ENCODE results near the gene CNBP. TPM values are rescaled to one million over a fixed set of nuclear protein-coding genes. Genes with fewer than 3 reads are reported as not detected.

CNBP gene
- total RNA-seq, 4 donors from 2014 or later = 329 to 533 (median 488) TPM

- TF ChIP-seq POLR2A (IDR thresholded peaks at IDR 0.05) = no peak
- no peak for TF ChIP-seq CTCF (IDR thresholded peaks at IDR 0.05)
- no peak for TF ChIP-seq EP300 (IDR thresholded peaks at IDR 0.05)
- peaks cover 0 to 7% (median 0%) of the 10 kb centered on the region in 3 donors for H3K36me3 ChIP-seq
- peak overlapping the region in 2 of 4 donors; percentile 80 to 87 for H3K4me3 ChIP-seq
- WGBS, 2 donors = 46 to 48% methylated on average over 13 of the region's 13 CpGs
- no peaks in the 10 kb centered on the region for H3K9me3 ChIP-seq
- no peak for DNase-seq (ENCODE audit: low spot score in 2 of 2)
- peaks cover 0 to 52% (median 22%) of the 10 kb centered on the region in 4 donors for H3K4me1 ChIP-seq
- H3K27ac ChIP-seq = peak overlapping the region in 3 of 4 donors; percentile 74 to 87 (median 85)
- H3K27me3 ChIP-seq = no peaks in the 10 kb centered on the region
Measured at GRCh38 chr3:129119365-129120100, 64.2 kb downstream of the CNBP start.

GRCh38 chr3:129118745-129119144 is 65.0 kb downstream of the CNBP start:
- H3K9me3 ChIP-seq = no peaks in the 10 kb centered on the region
- no peaks in the 10 kb centered on the region for H3K27me3 ChIP-seq
- H3K27ac ChIP-seq = peak overlapping the region in 1 of 4 donors; percentile 87
- peaks cover 0 to 13% (median 0%) of the 10 kb centered on the region in 3 donors for H3K36me3 ChIP-seq
- peaks cover 0 to 52% (median 22%) of the 10 kb centered on the region in 4 donors for H3K4me1 ChIP-seq
- WGBS, 2 donors = 67 to 84% methylated on average over 5 of the region's 5 CpGs
- H3K4me3 ChIP-seq = no peak overlapping the region
- no peak for DNase-seq (ENCODE audit: low spot score in 2 of 2)
- TF ChIP-seq POLR2A (IDR thresholded peaks at IDR 0.05) = no peak
- no peak for TF ChIP-seq CTCF (IDR thresholded peaks at IDR 0.05)
- no peak for TF ChIP-seq EP300 (IDR thresholded peaks at IDR 0.05)

Small RNAs within 50 kb of the gene (small RNA-seq; reads per million reads assigned to genes)
- not detected for gene RPS27P12

Other genes starting within 250 kb of the CNBP start
- under 1 TPM in 3 of 4 donors, not detected in 1; 0.22 to 0.78 (median 0.63) TPM for gene CFAP92, start 189.8 kb downstream of the CNBP start, total RNA-seq
- gene EFCC1, start 182.6 kb downstream of the CNBP start, total RNA-seq = 1 to 10 TPM in 3 of 4 donors, under 1 TPM in 1; 0.22 to 2.1 (median 1.9) TPM
- not detected for gene GP9, start 123.1 kb downstream of the CNBP start, total RNA-seq
- gene RAB43, start 62.1 kb downstream of the CNBP start, total RNA-seq = 10 to 100 TPM in 1 of 4 donors, 1 to 10 TPM in 3; 4.8 to 13.2 (median 8.6) TPM
- 10 to 100 TPM in 3 of 4 donors, 1 to 10 TPM in 1; 9.8 to 20.9 (median 16.0) TPM for gene ISY1, start 22.8 kb downstream of the CNBP start, total RNA-seq
- gene COPG1, start 65.7 kb upstream of the CNBP start, total RNA-seq = 100 to 1,000 TPM in 2 of 4 donors, 10 to 100 TPM in 2; 72.6 to 124 (median 88.1) TPM
- 10 to 100 TPM; 18.2 to 36.7 (median 27.9) TPM for gene HMCES, start 95.0 kb upstream of the CNBP start, total RNA-seq
- gene EFCAB12, start 244.7 kb upstream of the CNBP start, total RNA-seq = 1 to 10 TPM in 1 of 4 donors, under 1 TPM in 3; 0.22 to 2.2 (median 0.46) TPM

All from tibial nerve (tissue), 4 donors.